CD14-positive monocyte (primary cell): Measurements from ENCODE around the gene PAM. TPM values are rescaled to one million over a fixed set of nuclear protein-coding genes. Genes with fewer than 3 reads are reported as not detected.

Source experiments
- DNase-seq, 3 donors: peaks; one replicate each; pipeline ENCODE4 v3.0.0-alpha.2; 2011 to 2022
- H2AFZ ChIP-seq: 2 replicates; pipeline ENCODE4 v1.6.0; 2012; ENCODE audit warnings: mild to moderate bottlenecking, low read depth, low read length, inconsistent platforms; ENCODE audit not compliant: insufficient read depth, poor library complexity, severe bottlenecking
- H3K27ac ChIP-seq, 2 donors: 1 replicate in 1 of 2; 2 replicates in 1 of 2; pipeline ENCODE4 v1.5.1; 2012 to 2013; ENCODE audit warnings: low read length in 2 of 2, control low read depth in 1 of 2, inconsistent platforms in 1 of 2, low read depth in 1 of 2, mild to moderate bottlenecking in 1 of 2
- H3K27me3 ChIP-seq, 2 donors: one replicate each; pipeline versions ENCODE4 v1.6.0 to v1.6.1; 2011 to 2013; ENCODE audit warnings: low read length in 2 of 2; ENCODE audit not compliant: control insufficient read depth in 2 of 2, insufficient read depth in 2 of 2
- H3K36me3 ChIP-seq, 2 donors: replicated peaks in 1 of 2; 1 replicate in 1 of 2; 2 replicates in 1 of 2; pipeline versions ENCODE4 v1.5.1 to v1.6.1; 2012 to 2013; ENCODE audit warnings: low read length in 2 of 2, control low read depth in 1 of 2, inconsistent platforms in 1 of 2, mild to moderate bottlenecking in 1 of 2; ENCODE audit not compliant: insufficient read depth in 2 of 2, control insufficient read depth in 1 of 2
- H3K4me1 ChIP-seq, 2 donors: 1 replicate in 1 of 2; 2 replicates in 1 of 2; pipeline versions ENCODE4 v1.5.1 to v1.6.1; 2012 to 2013; ENCODE audit warnings: low read length in 2 of 2, control low read depth in 1 of 2, inconsistent platforms in 1 of 2, mild to moderate bottlenecking in 1 of 2, moderate library complexity in 1 of 2; ENCODE audit not compliant: insufficient read depth in 2 of 2, control insufficient read depth in 1 of 2
- H3K4me2 ChIP-seq: replicated peaks from 2 replicates; pipeline ENCODE3; 2012; ENCODE audit warnings: low read length, moderate library complexity, mild to moderate bottlenecking; ENCODE audit not compliant: poor library complexity, severe bottlenecking; ENCODE audit errors: extremely low read depth
- H3K4me3 ChIP-seq, 3 experiments: fragments of 200-600 bp in 1 of 3; sonication (generic) in 1 of 3; replicated peaks in 1 of 3; 1 replicate in 2 of 3; 2 replicates in 1 of 3; pipeline ENCODE4 v1.5.1; 2011 to 2013; ENCODE audit warnings: low read length in 3 of 3, mild to moderate bottlenecking in 3 of 3, control low read depth in 2 of 3, low read depth in 2 of 3, inconsistent platforms in 1 of 3, moderate library complexity in 1 of 3
- H3K79me2 ChIP-seq: 2 replicates; pipeline ENCODE4 v1.6.0; 2012; ENCODE audit warnings: mild to moderate bottlenecking, control low read depth, inconsistent platforms, low read length, moderate library complexity; ENCODE audit not compliant: insufficient read depth
- H3K9ac ChIP-seq: 2 replicates; pipeline ENCODE4 v1.6.0; 2017; ENCODE audit warnings: low read length, mild to moderate bottlenecking; ENCODE audit not compliant: insufficient read depth, poor library complexity, severe bottlenecking
- H3K9me3 ChIP-seq, 2 donors: replicated peaks in 1 of 2; 1 replicate in 1 of 2; 2 replicates in 1 of 2; pipeline versions ENCODE4 v1.5.1 to v1.6.1; 2012 to 2013; ENCODE audit warnings: low read length in 2 of 2, control low read depth in 1 of 2; ENCODE audit not compliant: control insufficient read depth in 1 of 2, insufficient read depth in 1 of 2
- H4K20me1 ChIP-seq: 2 replicates; pipeline ENCODE4 v1.6.0; 2012; ENCODE audit warnings: mild to moderate bottlenecking, low read length, control low read depth, moderate library complexity; ENCODE audit not compliant: insufficient read depth
- H3K27ac Mint-ChIP-seq, 7 donors: one replicate each; pipeline ENCODE4 v1.8.0; 2020; ENCODE audit warnings: mild to moderate bottlenecking in 7 of 7, mixed read lengths in 7 of 7, moderate library complexity in 6 of 7, inconsistent platforms in 2 of 7
- H3K27me3 Mint-ChIP-seq, 3 donors: one replicate each; pipeline ENCODE4 v1.8.0; 2021 to 2022; ENCODE audit warnings: low read depth in 3 of 3, mild to moderate bottlenecking in 3 of 3, mixed read lengths in 3 of 3, moderate library complexity in 3 of 3, inconsistent platforms in 1 of 3
- H3K36me3 Mint-ChIP-seq, 2 donors: one replicate each; pipeline ENCODE4 v1.8.0; 2020; ENCODE audit warnings: mixed read lengths in 2 of 2, inconsistent platforms in 1 of 2, mild to moderate bottlenecking in 1 of 2
- H3K4me1 Mint-ChIP-seq: one replicate; pipeline ENCODE4 v1.8.0; 2020; ENCODE audit warnings: mild to moderate bottlenecking, mixed read lengths
- H3K4me3 Mint-ChIP-seq, 2 donors: one replicate each; pipeline ENCODE4 v1.8.0; 2020; ENCODE audit warnings: mild to moderate bottlenecking in 2 of 2, mixed read lengths in 2 of 2, moderate library complexity in 1 of 2
- H3K9me3 Mint-ChIP-seq, 7 donors: one replicate each; pipeline ENCODE4 v1.8.0; 2020 to 2022; ENCODE audit warnings: mixed read lengths in 7 of 7, mild to moderate bottlenecking in 6 of 7, moderate library complexity in 6 of 7, inconsistent platforms in 2 of 7
- CTCF ChIP-seq: fragments of 200-600 bp; IDR thresholded peaks from one replicate; pipeline ENCODE4 v1.8.0; 2022; ENCODE audit warnings: antibody characterized with exemption, mild to moderate bottlenecking
- WGBS: methylation state at CpG from one replicate; pipeline ENCODE4 v1.1.5; 2013; ENCODE audit warnings: missing lambda C conversion rate; ENCODE audit not compliant: insufficient coverage; 5-methylcytosine and 5-hydroxymethylcytosine counted together
- intact Hi-C, 2 donors: fragments of 100-400 bp; cut with micrococcal nuclease; formaldehyde crosslinking; loops; one replicate each; pipeline versions ENCODE4 v1.15.0 to v1.15.1; 2023
- polyA plus RNA-seq, 3 donors: library from polyadenylated mRNA; depleted of rRNA in 1 of 3; unstranded in 2 of 3; stranded (reverse) in 1 of 3; fragments of 300-500 nt in 2 of 3; fragments of >200 nt in 1 of 3; fragmentation: Illumina TruSeq in 2 of 3; gene quantifications; 1 replicate in 2 of 3; 2 replicates in 1 of 3; pipeline ENCODE4 v1.2.3, GENCODE V29; 2012 to 2021

PAM gene
- polyA plus RNA-seq, 3 donors, result 11.8 to 27.4 (median 12.8) TPM

- TF ChIP-seq CTCF, result no peak
- Histone ChIP-seq H3K4me3 (no peak overlapping the region), H3K36me3 (no peaks in the 10 kb centered on the region), H3K4me1 (no peaks in the 10 kb centered on the region), H4K20me1 (no peaks in the 10 kb centered on the region), H3K9me3 (no peaks in the 10 kb centered on the region), H2AFZ (no peak overlapping the region), H3K79me2 (no peaks in the 10 kb centered on the region), H3K27me3 (no peaks in the 10 kb centered on the region), H3K4me2 (no peak overlapping the region), H3K27ac (no peak overlapping the region), H3K9ac (no peak overlapping the region)
- Mint-ChIP-seq H3K4me1 (peaks cover 17% of the 10 kb centered on the region), H3K4me3 (no peak overlapping the region), H3K9me3 (no peaks in the 10 kb centered on the region), H3K36me3 (no peaks in the 10 kb centered on the region), H3K27me3 (peaks cover 0 to 2% (median 0%) of the 10 kb centered on the region in 3 donors), H3K27ac (no peak overlapping the region)
- no peak for DNase-seq
- WGBS, result no CpG with 5 or more reads among the region's 2 CpGs
- intact Hi-C loops, result no loop called here
These were observed 41.4 kb downstream of the PAM start for GRCh38 chr5:102796498-102796897.

GRCh38 chr5:102797322-102797884 is 42.3 kb downstream of the PAM start:
- intact Hi-C loops, result no loop called here
- Histone ChIP-seq H4K20me1 (no peaks in the 10 kb centered on the region), H3K4me1 (peaks cover 2 to 6% of the 10 kb centered on the region in 2 donors), H2AFZ (no peak overlapping the region), H3K9ac (no peak overlapping the region), H3K36me3 (no peaks in the 10 kb centered on the region), H3K4me3 (no peak overlapping the region), H3K27me3 (no peaks in the 10 kb centered on the region), H3K27ac (no peak overlapping the region), H3K9me3 (no peaks in the 10 kb centered on the region), H3K4me2 (no peak overlapping the region), H3K79me2 (no peaks in the 10 kb centered on the region)
- DNase-seq, result no peak
- Mint-ChIP-seq H3K9me3 (no peaks in the 10 kb centered on the region), H3K4me3 (no peak overlapping the region), H3K36me3 (no peaks in the 10 kb centered on the region), H3K27me3 (peaks cover 0 to 2% (median 0%) of the 10 kb centered on the region in 3 donors), H3K27ac (no peak overlapping the region), H3K4me1 (peaks cover 21% of the 10 kb centered on the region)
- no CpG with 5 or more reads among the region's 1 CpG for WGBS
- no peak for TF ChIP-seq CTCF
